OCI-LY7 (cell line): ENCODE measurements around the gene PDE6G.

Experiments used
- CTCF ChIP-seq: fragments of 200-600 bp; sonication (generic); conservative IDR thresholded peaks from 2 replicates; pipeline ENCODE4 v1.5.1; 2014; ENCODE audit warnings: mild to moderate bottlenecking, antibody characterized with exemption, low read length, moderate library complexity, mixed read lengths
- EZH2phosphoT487 ChIP-seq: fragments of 200-600 bp; sonication (generic); IDR thresholded peaks from 2 replicates; pipeline ENCODE4 v1.6.1; 2018; ENCODE audit warnings: low read depth, borderline replicate concordance, mild to moderate bottlenecking, mixed run types, antibody characterized with exemption, low read length, moderate library complexity, mixed read lengths

- TF ChIP-seq CTCF (no peak), EZH2phosphoT487 (no peak)
Observed at GRCh38 chr17:81603846-81604610, 52.3 kb downstream of the PDE6G start.
